Liver (tissue), 9 donors: ENCODE results near the gene VAV3. TPM values are rescaled to one million over a fixed set of nuclear protein-coding genes. Genes with fewer than 3 reads are reported as not detected.
"Not testable (repeated sequence)": the region's sequence is repeated elsewhere in the genome, so short reads cannot be mapped to it uniquely, and the experiment has no call there.

Experiments used
- DNase-seq: peaks from one replicate; pipeline ENCODE4 v3.0.0-alpha.2; 2017; ENCODE audit warnings: low spot score
- H3K27ac ChIP-seq, 2 donors: one replicate each; pipeline ENCODE4 v1.7.0; 2013; ENCODE audit warnings: inconsistent platforms in 2 of 2, low read length in 2 of 2, control low read depth in 1 of 2, low read depth in 1 of 2, mild to moderate bottlenecking in 1 of 2
- H3K27me3 ChIP-seq, 4 donors: one replicate each; pipeline versions ENCODE4 v1.6.1 to v1.7.0; 2013; ENCODE audit warnings: low read length in 3 of 4, inconsistent platforms in 1 of 4, mild to moderate bottlenecking in 1 of 4, moderate library complexity in 1 of 4; ENCODE audit not compliant: control insufficient read depth in 4 of 4, insufficient read depth in 4 of 4
- H3K36me3 ChIP-seq, 4 donors: one replicate each; pipeline versions ENCODE4 v1.6.1 to v1.7.0; 2013; ENCODE audit warnings: low read length in 3 of 4, mild to moderate bottlenecking in 3 of 4, low read depth in 1 of 4, moderate library complexity in 1 of 4; ENCODE audit not compliant: control insufficient read depth in 4 of 4, insufficient read depth in 3 of 4
- H3K4me1 ChIP-seq, 4 donors: one replicate each; pipeline versions ENCODE4 v1.6.1 to v1.7.0; 2013; ENCODE audit warnings: low read length in 3 of 4, mild to moderate bottlenecking in 3 of 4, moderate library complexity in 1 of 4; ENCODE audit not compliant: control insufficient read depth in 4 of 4, insufficient read depth in 4 of 4
- H3K4me3 ChIP-seq, 3 donors: one replicate each; pipeline versions ENCODE4 v1.6.1 to v1.7.0; 2013; ENCODE audit warnings: low read length in 3 of 3, control low read depth in 1 of 3, low read depth in 1 of 3, mild to moderate bottlenecking in 1 of 3
- H3K9ac ChIP-seq, 2 donors: one replicate each; pipeline ENCODE4 v1.7.0; 2013; ENCODE audit warnings: low read length in 2 of 2, mild to moderate bottlenecking in 2 of 2, moderate library complexity in 2 of 2, control low read depth in 1 of 2, low read depth in 1 of 2
- H3K9me3 ChIP-seq, 4 donors: one replicate each; pipeline versions ENCODE4 v1.6.1 to v1.7.0; 2013; ENCODE audit warnings: low read length in 3 of 4; ENCODE audit not compliant: control insufficient read depth in 4 of 4
- ATF3 ChIP-seq: IDR thresholded peaks from 2 replicates; pipeline ENCODE4 v1.6.1; 2016; ENCODE audit warnings: antibody characterized with exemption
- CTCF ChIP-seq: fragments of 150-350 bp; IDR thresholded peaks from 2 replicates; pipeline ENCODE4 v1.5.1; 2017; ENCODE audit warnings: improper control_type of control experiment, low read depth, low read length; ENCODE audit not compliant: missing input control
- EGR1 ChIP-seq, 2 donors: IDR thresholded peaks; 2 replicates each; pipeline ENCODE4 v1.6.1; 2016 to 2018; ENCODE audit warnings: antibody characterized with exemption in 2 of 2, low read depth in 2 of 2
- FOXA1 ChIP-seq: IDR thresholded peaks from 2 replicates; pipeline ENCODE4 v1.6.1; 2016; ENCODE audit warnings: antibody characterized with exemption
- FOXA2 ChIP-seq: IDR thresholded peaks from 2 replicates; pipeline ENCODE4 v1.6.1; 2016; ENCODE audit warnings: antibody characterized with exemption
- GABPA ChIP-seq, 2 donors: IDR thresholded peaks in 1 of 2; conservative IDR thresholded peaks in 1 of 2; 2 replicates each; pipeline ENCODE4 v1.6.1; 2016; ENCODE audit warnings: antibody characterized with exemption in 2 of 2, mild to moderate bottlenecking in 1 of 2, moderate library complexity in 1 of 2
- HNF4A ChIP-seq, 2 donors: conservative IDR thresholded peaks; 2 replicates each; pipeline ENCODE4 v1.6.1; 2016; ENCODE audit warnings: antibody characterized with exemption in 2 of 2, mild to moderate bottlenecking in 2 of 2
- HNF4G ChIP-seq: IDR thresholded peaks from 2 replicates; pipeline ENCODE4 v1.6.1; 2016; ENCODE audit warnings: antibody characterized with exemption
- JUND ChIP-seq, 2 donors: IDR thresholded peaks; 2 replicates each; pipeline ENCODE4 v1.6.1; 2016; ENCODE audit warnings: antibody characterized with exemption in 2 of 2
- MAX ChIP-seq: IDR thresholded peaks from 2 replicates; pipeline ENCODE4 v1.6.1; 2016; ENCODE audit warnings: antibody characterized with exemption
- NR2F2 ChIP-seq: IDR thresholded peaks from 2 replicates; pipeline ENCODE4 v1.6.1; 2016; ENCODE audit warnings: antibody characterized with exemption
- RAD21 ChIP-seq, 2 donors: IDR thresholded peaks; 2 replicates each; pipeline ENCODE4 v1.6.1; 2016; ENCODE audit warnings: antibody characterized with exemption in 2 of 2, mild to moderate bottlenecking in 2 of 2
- REST ChIP-seq: IDR thresholded peaks from 2 replicates; pipeline ENCODE4 v1.6.1; 2016; ENCODE audit warnings: antibody characterized with exemption, mild to moderate bottlenecking
- RXRA ChIP-seq, 2 donors: IDR thresholded peaks; 2 replicates each; pipeline ENCODE4 v1.6.1; 2017 to 2018; ENCODE audit warnings: antibody characterized with exemption in 2 of 2, mild to moderate bottlenecking in 1 of 2
- SP1 ChIP-seq: IDR thresholded peaks from 2 replicates; pipeline ENCODE4 v1.6.1; 2018; ENCODE audit warnings: antibody characterized with exemption, mild to moderate bottlenecking
- TAF1 ChIP-seq: conservative IDR thresholded peaks from 2 replicates; pipeline ENCODE4 v1.6.1; 2016; ENCODE audit warnings: antibody characterized with exemption, mild to moderate bottlenecking
- YY1 ChIP-seq: IDR thresholded peaks from 2 replicates; pipeline ENCODE4 v1.6.1; 2016; ENCODE audit warnings: antibody characterized with exemption, mild to moderate bottlenecking
- ZBTB33 ChIP-seq: IDR thresholded peaks from 2 replicates; pipeline ENCODE4 v1.6.1; 2016; ENCODE audit warnings: antibody characterized with exemption
- WGBS: extraction: QIAGEN DNeasy Blood & Tissue Kit; methylation state at CpG from one replicate; pipeline ENCODE4 v1.1.7; 2013; 5-methylcytosine and 5-hydroxymethylcytosine counted together
- polyA plus RNA-seq, 2 donors: library from polyadenylated mRNA; stranded (reverse) in 1 of 2; unstranded in 1 of 2; fragments of 200-250 nt in 1 of 2; fragments of >200 nt in 1 of 2; fragmentation: Nextera tagmentation in 1 of 2; extraction: Ambion mirVana in 1 of 2; gene quantifications; one replicate each; pipeline versions ENCODE4 v1.2.1 to v1.2.3, GENCODE V29; 2013 to 2015
- total RNA-seq, 2 donors: library from RNA; depleted of rRNA; stranded (reverse); fragments of >200 nt; gene quantifications; one replicate each; pipeline ENCODE4 v1.2.3, GENCODE V29; 2014
- donor health status: healthy.
- donor health status: healthy.
- donor health status: healthy.
- donor health status: healthy.
- donor health status: healthy.

VAV3 gene
- total and polyA plus RNA-seq, 4 donors: 0.46 to 4.8 (median 2.7) TPM

- no peak for DNase-seq
- WGBS: 74% methylated on average over 4 of the region's 4 CpGs
- TF ChIP-seq NR2F2 (no peak), TAF1 (no peak), FOXA2 (no peak), ATF3 (no peak), JUND (IDR thresholded peaks at IDR 0.05) (no peak), HNF4A (conservative IDR thresholded peaks at IDR 0.05) (no peak), MAX (no peak), REST (no peak), HNF4G (no peak), GABPA (IDR thresholded peaks at IDR 0.05 in 1 of 2, conservative IDR thresholded peaks at IDR 0.05 in 1 of 2) (no peak), YY1 (no peak), SP1 (no peak), EGR1 (IDR thresholded peaks at IDR 0.05; ENCODE audit: low read depth in 2 of 2) (no peak), RAD21 (IDR thresholded peaks at IDR 0.05) (no peak), RXRA (IDR thresholded peaks at IDR 0.05) (no peak)
- Histone ChIP-seq H3K9ac (no peak overlapping the region), H3K4me3 (no peak overlapping the region), H3K27ac (no peak overlapping the region), H3K4me1 (no peaks in the 10 kb centered on the region), H3K9me3 (no peaks in the 10 kb centered on the region), H3K36me3 (no peaks in the 10 kb centered on the region), H3K27me3 (no peaks in the 10 kb centered on the region)
These were observed 225.8 kb downstream of the VAV3 start for GRCh38 chr1:107739201-107739600.

- not testable (repeated sequence) for DNase-seq, H3K4me1 ChIP-seq, H3K9ac ChIP-seq, H3K4me3 ChIP-seq, H3K9me3 ChIP-seq, H3K36me3 ChIP-seq, H3K27me3 ChIP-seq, H3K27ac ChIP-seq
- 87% methylated on average over 7 of the region's 7 CpGs for WGBS
These were observed 231.6 kb downstream of the VAV3 start for GRCh38 chr1:107733401-107733800.

GRCh38 chr1:107727866-107728265 lies 237.1 kb downstream of the VAV3 start:
- no peaks in the 10 kb centered on the region for H3K4me1 ChIP-seq
- no peaks in the 10 kb centered on the region for H3K36me3 ChIP-seq
- no peaks in the 10 kb centered on the region for H3K27me3 ChIP-seq
- H3K27ac ChIP-seq: no peak overlapping the region
- no peak overlapping the region for H3K4me3 ChIP-seq
- DNase-seq: no peak
- 96% methylated on average over 2 of the region's 2 CpGs for WGBS
- H3K9ac ChIP-seq: no peak overlapping the region
- H3K9me3 ChIP-seq: no peaks in the 10 kb centered on the region
- no peak for TF ChIP-seq ZBTB33
- no peak for TF ChIP-seq REST
- TF ChIP-seq YY1: no peak
- TF ChIP-seq SP1: no peak
- no peak for TF ChIP-seq HNF4G
- TF ChIP-seq RAD21 (IDR thresholded peaks at IDR 0.05): no peak
- no peak for TF ChIP-seq FOXA1
- TF ChIP-seq MAX: no peak
- no peak for TF ChIP-seq CTCF
